Activated T-cell treated with anti-CD3 and anti-CD28 coated beads for 24 hours (primary cell): ENCODE measurements around the gene SLC11A1.

Experiments
- DNase-seq: peaks from one replicate; pipeline ENCODE4 v3.0.0-alpha.2; 2020; ENCODE audit warnings: low read depth

Gene SLC11A1

DNA sequence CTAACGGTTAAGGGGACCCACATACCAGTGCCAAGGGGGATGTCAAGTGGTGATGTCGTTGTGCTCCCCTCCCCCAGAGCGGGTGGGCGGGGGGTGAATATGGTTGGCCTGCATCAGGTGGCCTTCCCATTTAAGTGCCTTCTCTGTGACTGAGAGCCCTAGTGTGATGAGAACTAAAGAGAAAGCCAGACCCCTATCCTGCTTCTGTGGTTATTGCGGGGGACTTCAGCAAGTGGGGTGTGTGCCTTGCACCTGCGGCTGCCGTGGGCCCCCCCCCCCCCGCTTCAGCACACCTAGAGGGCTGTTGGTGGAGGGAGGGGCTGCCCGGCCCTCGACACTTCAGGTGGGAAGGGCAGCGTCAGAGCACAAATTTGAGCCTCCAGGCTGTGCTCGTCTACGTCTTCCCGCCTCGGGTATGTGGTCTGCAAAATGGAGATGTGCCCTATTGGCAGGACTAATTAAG lies 23.7 kb downstream of the SLC11A1 start:
- no peak for DNase-seq

DNA sequence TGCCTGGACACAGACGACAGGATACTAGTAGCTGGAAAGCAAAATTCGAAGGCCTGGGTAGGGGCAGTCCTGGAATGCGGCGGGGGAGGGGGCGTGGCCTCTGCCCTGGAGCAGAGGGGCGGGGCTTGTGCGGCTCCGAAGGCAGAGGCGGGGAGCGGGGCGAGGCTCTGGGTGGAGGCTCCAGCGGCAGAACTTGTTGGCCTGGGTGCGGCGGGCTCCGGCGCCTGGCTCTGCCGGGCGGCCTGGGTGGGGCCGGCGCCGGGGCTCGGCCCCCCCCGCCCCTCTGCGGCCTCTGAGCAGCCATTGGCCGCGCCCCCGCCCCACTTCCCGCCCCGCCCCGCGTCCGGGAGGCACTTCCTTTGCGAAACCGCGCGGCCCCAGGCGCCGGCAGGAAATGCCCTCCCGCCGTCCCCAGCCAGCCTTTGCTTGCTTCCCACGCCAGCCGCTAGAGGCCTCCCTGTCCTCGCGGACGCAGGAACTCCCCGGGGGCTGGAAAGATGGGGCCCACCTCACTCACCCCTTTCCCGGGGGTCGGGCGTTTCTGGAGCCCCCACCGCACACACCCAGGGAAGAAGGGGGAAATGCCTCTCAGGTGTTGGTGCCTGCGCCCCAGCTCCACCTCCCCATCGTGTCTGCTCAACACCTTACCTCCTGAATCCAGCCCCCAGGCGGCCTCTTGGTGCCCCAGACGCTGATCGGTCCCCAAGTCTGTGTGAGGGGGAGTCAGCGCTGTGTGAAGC lies 24.3 kb downstream of the SLC11A1 start:
- DNase-seq: peak; percentile 90

DNA sequence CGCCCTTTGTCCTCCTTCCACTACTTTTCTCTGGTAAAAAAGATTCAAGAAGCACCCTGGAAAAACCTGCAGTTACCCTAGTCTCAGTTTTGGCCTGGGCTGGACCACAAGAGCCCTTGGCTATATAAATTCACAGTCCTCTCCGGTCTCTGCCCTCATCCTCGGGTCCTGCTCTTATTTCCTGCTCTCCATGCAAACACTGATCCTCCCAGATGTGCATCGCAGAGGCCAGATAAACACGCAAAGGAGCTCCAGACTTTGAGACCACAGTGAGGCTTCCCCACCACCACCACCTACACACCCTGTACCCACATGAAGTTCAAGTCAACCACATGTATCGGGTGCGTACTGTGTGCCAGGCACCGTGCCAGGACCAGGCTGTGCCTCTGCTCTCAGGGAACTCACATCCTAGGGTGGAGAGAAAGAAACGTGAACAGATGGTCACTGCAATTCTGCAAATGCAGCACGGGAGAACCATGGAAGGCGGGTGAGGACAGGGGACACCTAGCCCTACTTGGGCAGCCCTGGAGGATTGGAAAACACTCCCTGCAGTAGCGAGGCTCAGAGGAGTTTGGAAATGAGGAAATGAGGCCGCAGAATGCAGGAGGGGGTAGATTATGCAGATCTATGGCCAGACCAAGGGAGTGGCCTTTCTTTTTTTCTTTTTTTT lies 25.0 kb downstream of the SLC11A1 start:
- peak; percentile 39 for DNase-seq

DNA sequence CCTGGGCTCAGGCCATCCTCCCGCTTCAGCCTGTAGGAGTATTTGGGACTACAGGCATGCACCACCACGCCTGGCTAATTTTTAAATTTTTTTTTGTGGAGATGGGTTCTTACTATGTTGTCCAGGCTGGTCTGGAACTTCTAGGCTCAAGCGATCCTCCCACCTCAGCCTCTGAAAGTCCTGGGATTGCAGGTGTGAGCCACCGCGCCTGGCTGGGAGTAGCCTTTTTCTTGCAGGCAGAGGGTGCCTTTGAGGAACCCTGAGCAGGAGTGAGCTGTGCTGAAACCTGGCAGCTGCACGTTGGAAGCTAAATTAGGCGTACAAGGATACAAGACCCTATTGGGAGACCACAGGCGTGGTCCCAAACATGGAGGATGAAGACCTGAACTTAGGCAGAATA lies 25.6 kb downstream of the SLC11A1 start:
- DNase-seq: no peak

GRCh38 chr2:218418321-218418716 lies 36.2 kb downstream of the SLC11A1 start:
- no peak for DNase-seq

DNA sequence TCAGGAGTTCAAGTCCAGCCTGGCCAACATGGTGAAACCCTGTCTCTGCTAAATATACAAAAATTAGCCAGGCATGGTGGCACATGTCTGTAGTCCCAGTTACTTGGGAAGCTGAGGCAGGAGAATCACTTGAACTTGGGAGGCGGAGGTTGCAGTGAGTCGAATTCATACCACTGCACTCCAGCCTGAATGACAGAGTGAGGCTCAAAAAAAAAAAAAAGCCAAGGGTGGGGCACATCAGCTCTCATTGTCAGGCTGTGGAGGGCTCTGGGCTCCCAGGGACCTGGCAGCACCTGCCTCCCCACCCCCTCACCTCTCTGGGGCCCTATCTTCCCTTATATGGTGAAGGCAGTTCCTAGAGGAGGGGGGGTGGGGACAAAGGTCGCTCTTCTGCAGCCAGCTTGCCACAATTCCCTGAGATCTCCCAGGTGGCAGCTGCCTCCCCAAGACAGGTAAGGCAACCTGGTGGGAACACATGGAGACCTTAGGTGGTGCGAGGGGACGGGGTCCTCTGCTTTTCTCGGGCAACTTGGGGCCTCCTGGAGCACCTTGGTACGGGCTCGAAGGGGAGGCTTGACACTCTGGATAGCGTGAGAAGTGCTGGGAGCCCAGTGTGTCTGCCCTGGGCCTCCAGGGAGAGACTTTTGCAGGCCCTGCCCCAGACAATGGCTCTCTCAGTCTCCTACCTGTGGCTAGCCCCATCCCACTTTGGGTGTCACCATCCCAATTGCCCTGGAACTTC lies 36.8 kb downstream of the SLC11A1 start, which contains the start of gene VIL1:
VIL1 (plus strand) TSS at position 407 of the 742 bp plus-strand sequence. CDS start 4,656 bp downstream, outside the sequence.
- no peak for DNase-seq

- no peak for DNase-seq
These were observed 37.6 kb downstream of the SLC11A1 start for GRCh38 chr2:218419630-218420216.

DNA sequence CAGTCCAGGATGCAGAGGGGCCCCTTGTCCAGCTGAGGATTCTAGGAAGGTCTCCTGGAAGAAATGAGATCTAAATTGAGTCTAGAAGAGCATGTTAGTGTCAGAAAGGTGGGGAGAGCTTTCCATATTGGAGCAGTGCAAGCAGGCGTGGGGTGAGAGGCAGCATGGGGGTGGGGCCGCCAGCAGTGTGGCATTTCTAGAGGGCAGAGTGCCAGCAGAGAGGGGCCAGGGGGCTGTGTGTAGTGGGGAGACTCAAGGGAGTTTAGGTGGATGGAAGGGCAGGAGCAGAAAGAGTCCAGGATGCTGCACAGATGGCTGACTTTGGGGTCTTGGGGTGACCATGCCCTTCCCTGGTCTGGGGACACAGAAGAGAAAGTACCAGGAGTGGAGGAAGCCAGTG lies 39.0 kb downstream of the SLC11A1 start:
- no peak for DNase-seq

DNA sequence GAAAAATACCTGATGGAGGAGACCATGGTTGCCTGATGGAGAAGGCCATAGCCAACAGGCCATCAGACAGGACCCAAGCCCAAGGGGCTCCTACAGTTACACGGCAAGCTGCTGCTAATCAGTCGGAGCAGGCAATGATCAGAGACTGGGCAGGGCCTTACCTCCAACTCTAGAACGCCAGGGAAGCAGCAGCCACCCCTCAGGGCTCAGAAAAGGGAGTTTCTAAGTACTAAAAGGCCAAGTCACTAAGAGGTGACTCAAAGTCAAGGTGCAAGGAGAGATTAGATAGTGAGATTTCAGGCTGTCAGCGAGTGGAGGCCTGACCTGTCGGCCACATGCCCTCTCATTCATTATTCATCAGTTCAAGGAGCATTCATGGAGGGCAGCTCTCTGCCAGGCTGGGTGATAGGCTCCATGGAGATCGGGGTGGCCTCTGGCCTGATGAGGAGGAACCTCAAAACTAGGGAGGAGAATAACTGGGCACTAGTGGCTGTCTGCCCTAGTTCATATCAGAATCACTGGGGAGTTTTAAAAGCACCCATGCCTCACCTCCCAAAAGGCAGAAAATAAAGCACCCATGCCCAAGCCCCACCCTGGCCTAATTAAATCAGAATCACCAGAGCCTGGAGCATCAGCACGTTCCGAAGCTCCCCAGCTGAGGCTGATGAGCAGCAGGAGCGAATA lies 40.5 kb downstream of the SLC11A1 start:
- DNase-seq: no peak

GRCh38 chr2:218423584-218423983 lies 41.5 kb downstream of the SLC11A1 start:
- no peak for DNase-seq

DNA sequence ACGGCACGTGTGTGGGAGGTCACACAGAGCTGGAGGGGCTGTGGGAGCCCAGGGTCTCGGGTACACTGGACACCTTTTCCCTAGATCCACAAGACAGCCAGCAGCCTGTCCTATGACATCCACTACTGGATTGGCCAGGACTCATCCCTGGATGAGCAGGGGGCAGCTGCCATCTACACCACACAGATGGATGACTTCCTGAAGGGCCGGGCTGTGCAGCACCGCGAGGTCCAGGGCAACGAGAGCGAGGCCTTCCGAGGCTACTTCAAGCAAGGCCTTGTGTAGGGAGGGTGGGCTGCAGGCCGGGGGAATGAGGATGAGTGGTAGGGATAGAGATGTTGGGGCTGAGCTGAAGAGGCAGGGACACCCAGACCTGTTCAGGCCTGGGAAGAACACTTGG lies 43.5 kb downstream of the SLC11A1 start:
- no peak for DNase-seq

DNA sequence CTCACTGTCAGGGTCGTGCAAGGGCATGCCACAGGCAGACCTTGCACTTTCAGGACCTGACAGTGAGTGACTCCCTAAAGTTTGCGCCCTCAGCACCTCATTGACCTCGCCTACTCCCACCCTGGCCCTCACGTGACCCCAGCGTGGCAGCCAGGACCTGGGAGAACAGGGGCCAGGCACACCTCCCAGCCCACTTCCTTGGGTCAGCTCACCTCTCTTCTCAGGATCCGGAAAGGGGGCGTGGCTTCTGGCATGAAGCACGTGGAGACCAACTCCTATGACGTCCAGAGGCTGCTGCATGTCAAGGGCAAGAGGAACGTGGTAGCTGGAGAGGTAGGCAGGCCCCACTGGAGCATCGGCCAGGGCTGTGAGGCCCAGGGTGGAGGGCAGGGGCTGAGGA lies 45.7 kb downstream of the SLC11A1 start:
- no peak for DNase-seq

GRCh38 chr2:218428846-218429558 lies 46.9 kb downstream of the SLC11A1 start:
- DNase-seq: no peak

DNA sequence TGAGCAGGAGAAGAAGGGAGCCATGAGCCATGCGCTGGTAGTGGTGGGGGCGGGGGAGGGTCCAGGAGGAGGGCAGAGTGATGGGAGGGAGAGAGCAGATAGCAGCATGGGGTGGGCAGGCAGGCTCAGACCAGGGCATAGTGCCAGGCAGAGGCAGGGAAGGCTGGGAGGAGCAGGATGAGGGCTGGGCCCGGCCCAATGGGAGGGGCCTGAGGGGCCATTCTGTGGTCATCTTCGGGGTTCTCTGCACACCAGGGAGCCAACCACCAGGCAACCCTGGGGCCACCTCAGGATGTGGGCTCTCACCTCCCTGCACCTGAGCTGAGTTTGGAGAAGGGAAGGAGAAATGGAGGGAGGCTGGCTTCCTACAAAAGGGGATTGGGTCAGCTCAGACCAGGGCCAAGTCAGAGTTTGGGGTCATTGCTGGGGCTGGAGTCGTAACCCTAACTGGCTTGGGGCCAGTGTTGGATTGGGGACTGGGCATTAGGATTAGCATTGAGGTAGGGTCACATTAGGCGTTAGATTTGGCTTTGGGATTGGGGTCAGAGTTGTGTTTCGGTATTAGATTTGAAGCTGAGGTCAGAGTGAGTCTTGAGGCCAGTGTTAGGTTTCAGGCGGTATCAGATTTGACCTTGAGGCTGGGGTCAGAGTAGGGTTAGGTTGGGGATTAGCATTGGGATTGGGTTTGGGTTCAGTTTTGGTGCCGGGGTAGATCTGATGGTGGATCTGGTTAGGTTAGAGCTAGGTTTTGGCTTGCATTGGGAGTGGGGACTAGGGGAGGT lies 48.0 kb downstream of the SLC11A1 start:
- DNase-seq: no peak

DNA sequence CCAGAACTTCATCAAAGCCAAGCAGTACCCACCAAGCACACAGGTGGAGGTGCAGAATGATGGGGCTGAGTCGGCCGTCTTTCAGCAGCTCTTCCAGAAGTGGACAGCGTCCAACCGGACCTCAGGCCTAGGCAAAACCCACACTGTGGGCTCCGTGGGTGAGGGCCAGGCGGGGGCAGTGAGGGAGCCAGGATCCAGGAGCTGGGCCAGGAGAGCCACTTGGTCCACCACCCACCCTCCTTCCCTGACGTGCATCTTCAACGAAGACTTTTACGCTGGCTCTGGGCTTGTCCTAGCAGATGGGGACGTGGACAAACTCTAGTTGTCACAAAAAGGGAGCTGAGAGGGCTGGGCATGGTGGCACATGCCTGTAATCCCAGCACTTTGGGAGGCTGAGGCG lies 48.6 kb downstream of the SLC11A1 start:
- DNase-seq: no peak

DNA sequence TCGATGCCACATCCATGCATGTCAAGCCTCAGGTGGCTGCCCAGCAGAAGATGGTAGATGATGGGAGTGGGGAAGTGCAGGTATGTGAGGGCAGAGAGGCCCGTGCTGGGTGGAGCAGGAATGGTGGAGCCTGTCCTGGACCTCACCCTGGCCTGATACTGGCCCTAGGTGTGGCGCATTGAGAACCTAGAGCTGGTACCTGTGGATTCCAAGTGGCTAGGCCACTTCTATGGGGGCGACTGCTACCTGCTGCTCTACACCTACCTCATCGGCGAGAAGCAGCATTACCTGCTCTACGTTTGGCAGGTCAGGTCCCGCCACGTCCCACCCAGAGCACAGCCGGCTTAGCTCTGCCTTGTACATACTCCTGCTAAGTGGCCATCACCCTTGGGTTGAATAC lies 49.8 kb downstream of the SLC11A1 start:
- no peak for DNase-seq

DNA sequence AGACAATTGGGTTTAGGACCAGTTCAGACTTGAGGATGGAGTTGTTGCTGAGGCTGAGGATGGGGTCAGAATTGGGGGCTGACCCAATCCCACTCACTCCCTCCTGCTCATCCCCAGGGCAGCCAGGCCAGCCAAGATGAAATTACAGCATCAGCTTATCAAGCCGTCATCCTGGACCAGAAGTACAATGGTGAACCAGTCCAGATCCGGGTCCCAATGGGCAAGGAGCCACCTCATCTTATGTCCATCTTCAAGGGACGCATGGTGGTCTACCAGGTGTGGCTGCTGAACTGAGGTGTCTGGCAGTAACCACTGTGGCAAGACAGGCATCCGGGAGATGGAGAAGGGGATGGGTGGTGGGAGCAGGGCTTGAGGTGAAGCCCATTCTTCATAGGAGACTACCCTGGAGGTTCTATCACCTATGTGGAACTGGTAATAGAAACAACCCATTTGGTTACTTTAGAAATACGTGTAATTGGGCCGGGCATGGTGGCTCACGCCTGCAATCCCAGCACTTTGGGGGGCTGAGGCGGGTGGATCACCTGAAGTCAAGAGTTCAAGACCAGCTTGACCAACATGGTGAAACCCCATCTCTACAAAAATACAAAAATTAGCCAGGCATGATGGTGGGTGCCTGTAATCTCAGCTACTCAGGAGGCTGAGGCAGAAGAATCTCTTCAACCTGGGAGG lies 50.7 kb downstream of the SLC11A1 start:
- no peak for DNase-seq

- no peak for DNase-seq
These were observed 52.4 kb downstream of the SLC11A1 start for GRCh38 chr2:218434456-218434855.
